Testis (tissue), 3 donors: ENCODE measurements around the gene RIMS1. TPM values are rescaled to one million over a fixed set of nuclear protein-coding genes. Genes with fewer than 3 reads are reported as not detected.

Experiments
- DNase-seq: peaks from one replicate; pipeline ENCODE4 v3.0.0-alpha.2; 2019
- H3K27ac ChIP-seq, 2 donors: fragments of 200-600 bp; sonication (generic); one replicate each; pipeline ENCODE4 v1.5.1; 2019
- H3K27me3 ChIP-seq: fragments of 200-600 bp; sonication (generic); one replicate; pipeline ENCODE4 v1.5.1; 2019
- H3K36me3 ChIP-seq: fragments of 200-600 bp; sonication (generic); one replicate; pipeline ENCODE4 v1.5.1; 2017; ENCODE audit warnings: low read depth; ENCODE audit errors: missing control alignments
- H3K4me1 ChIP-seq: fragments of 200-600 bp; sonication (generic); one replicate; pipeline ENCODE4 v1.5.1; 2019
- H3K4me3 ChIP-seq, 2 donors: fragments of 200-600 bp; sonication (generic); one replicate each; pipeline ENCODE4 v1.5.1; 2017 to 2019
- H3K9me3 ChIP-seq: fragments of 200-600 bp; sonication (generic); one replicate; pipeline ENCODE4 v1.5.1; 2017
- CTCF ChIP-seq, 3 experiments: fragments of 450-650 bp in 2 of 3; fragments of 200-600 bp in 1 of 3; sonication (generic) in 1 of 3; IDR thresholded peaks; one replicate each; pipeline ENCODE4 v1.5.1; 2016 to 2019; ENCODE audit warnings: antibody characterized with exemption in 3 of 3, mild to moderate bottlenecking in 2 of 3, moderate library complexity in 1 of 3
- POLR2A ChIP-seq: fragments of 450-650 bp; IDR thresholded peaks from one replicate; pipeline ENCODE4 v1.6.1; 2017; ENCODE audit warnings: antibody characterized with exemption, mild to moderate bottlenecking, moderate library complexity
- WGBS, 2 donors: methylation state at CpG; one replicate each; pipeline ENCODE4 v1.1.5; 2018; 5-methylcytosine and 5-hydroxymethylcytosine counted together
- intact Hi-C: fragments of 100-400 bp; cut with DNase I; formaldehyde crosslinking; loops from one replicate; pipeline ENCODE4 v1.15.1; 2023; ENCODE audit warnings: low total_unique reads
- polyA plus RNA-seq: library from polyadenylated mRNA; stranded (reverse); fragments of 350-450 nt; fragmentation: Illumina TruSeq; extraction: RNeasy Lipid Tissue Mini Kit (QIAGEN cat#74804); gene quantifications from one replicate; pipeline ENCODE4 v1.2.3, GENCODE V29; 2014; ENCODE audit warnings: low read depth, low replicate concordance; ENCODE audit not compliant: insufficient read depth
- total RNA-seq, 2 donors: library from RNA; depleted of rRNA; stranded (reverse); fragments of >200 nt; gene quantifications; one replicate each; pipeline ENCODE4 v1.2.3, GENCODE V29; 2016

The RIMS1 gene
- total and polyA plus RNA-seq, 3 donors from 2014 or later = 10.0 to 40.9 (median 40.6) TPM

DNA sequence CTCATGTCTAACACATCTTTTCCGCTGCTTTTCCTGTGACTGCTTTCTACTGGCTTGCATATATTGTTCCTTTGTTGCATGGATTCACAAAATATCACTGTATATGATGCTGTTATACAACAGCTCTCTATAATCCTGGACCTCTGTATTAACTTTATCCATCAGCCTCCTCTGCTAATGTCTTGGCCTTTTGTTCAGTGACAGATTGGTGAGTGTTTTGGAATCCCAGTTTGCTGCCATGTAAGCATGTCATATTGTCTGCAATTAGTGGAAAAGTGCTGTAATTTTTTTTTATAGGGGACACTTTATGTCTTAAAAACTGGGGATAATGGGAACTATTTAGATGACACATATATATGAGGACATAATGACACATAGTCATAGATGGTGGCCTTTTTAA, 3.0 kb downstream of the RIMS1 start:
- H3K4me1 ChIP-seq = no peaks in the 10 kb centered on the region
- DNase-seq = no peak
- intact Hi-C loops = no loop called here
- no peak overlapping the region for H3K4me3 ChIP-seq
- no peaks in the 10 kb centered on the region for H3K9me3 ChIP-seq
- H3K27me3 ChIP-seq = no peaks in the 10 kb centered on the region
- H3K36me3 ChIP-seq = no peaks in the 10 kb centered on the region
- WGBS, 2 donors = 87 to 93% methylated on average over 1 of the region's 1 CpG
- no peak for TF ChIP-seq CTCF (IDR thresholded peaks at IDR 0.05)
- no peak for TF ChIP-seq POLR2A
- no peak overlapping the region for H3K27ac ChIP-seq

- TF ChIP-seq POLR2A (no peak), CTCF (IDR thresholded peaks at IDR 0.05) (no peak)
- intact Hi-C loops = no loop called here
- Histone ChIP-seq H3K4me3 (no peak overlapping the region), H3K9me3 (no peaks in the 10 kb centered on the region), H3K27ac (no peak overlapping the region), H3K4me1 (no peaks in the 10 kb centered on the region), H3K36me3 (no peaks in the 10 kb centered on the region), H3K27me3 (no peaks in the 10 kb centered on the region)
- WGBS, 2 donors = 79 to 90% methylated on average over 2 of the region's 2 CpGs
- no peak for DNase-seq
These were observed 6.3 kb downstream of the RIMS1 start for GRCh38 chr6:71892641-71893040.

- no peak overlapping the region for H3K4me3 ChIP-seq
- no peak for DNase-seq
- no peaks in the 10 kb centered on the region for H3K9me3 ChIP-seq
- intact Hi-C loops = no loop called here
- H3K27ac ChIP-seq = no peak overlapping the region
- H3K4me1 ChIP-seq = no peaks in the 10 kb centered on the region
- H3K36me3 ChIP-seq = no peaks in the 10 kb centered on the region
- H3K27me3 ChIP-seq = no peaks in the 10 kb centered on the region
- WGBS, 2 donors = 38 to 56% methylated on average over 1 of the region's 1 CpG
- TF ChIP-seq CTCF (IDR thresholded peaks at IDR 0.05) (no peak), POLR2A (no peak)
These were observed 14.3 kb downstream of the RIMS1 start for GRCh38 chr6:71900642-71901041.

DNA sequence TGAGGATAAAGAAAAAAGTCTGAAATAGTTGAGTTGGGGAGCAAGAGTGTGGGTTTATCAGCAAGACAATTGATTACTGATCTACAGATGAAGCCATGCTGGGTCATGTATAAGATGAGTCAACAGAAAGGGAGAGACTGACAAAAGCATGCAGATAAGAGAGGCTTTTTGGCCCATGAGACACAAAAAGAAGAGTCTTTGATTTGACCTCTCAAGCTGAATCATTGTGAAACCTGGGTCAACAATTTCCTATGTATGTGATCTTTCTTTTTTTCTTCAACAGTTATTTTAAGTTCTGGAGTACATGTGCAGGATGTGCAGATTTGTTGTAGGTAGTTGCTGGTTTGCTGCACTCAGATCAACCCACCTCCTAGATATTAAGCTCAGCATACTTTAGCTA, 15.9 kb downstream of the RIMS1 start:
- Histone ChIP-seq H3K4me1 (no peaks in the 10 kb centered on the region), H3K4me3 (no peak overlapping the region), H3K9me3 (no peaks in the 10 kb centered on the region), H3K36me3 (no peaks in the 10 kb centered on the region), H3K27me3 (no peaks in the 10 kb centered on the region), H3K27ac (no peak overlapping the region)
- no peak for DNase-seq
- TF ChIP-seq POLR2A (no peak), CTCF (IDR thresholded peaks at IDR 0.05) (no peak)
- intact Hi-C loops = no loop called here

DNA sequence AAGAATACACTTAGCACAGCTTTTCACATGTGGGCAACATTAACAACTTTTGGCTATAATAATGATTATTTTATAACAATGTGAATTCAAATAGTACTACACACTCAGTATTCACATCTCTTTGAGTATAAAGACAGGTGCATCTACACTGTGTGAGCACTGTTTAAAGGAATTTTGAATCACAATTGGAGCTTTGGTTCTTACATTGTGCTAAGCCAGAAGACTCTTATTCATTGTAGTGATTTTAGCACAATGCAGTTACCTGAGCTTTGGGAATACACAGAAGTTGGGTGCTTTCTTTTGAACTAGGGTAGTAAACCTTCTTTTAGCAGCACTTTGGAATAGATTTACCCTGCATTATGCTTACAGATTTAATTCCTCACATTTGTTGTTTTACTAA, 20.5 kb downstream of the RIMS1 start:
- no peak for DNase-seq
- no peaks in the 10 kb centered on the region for H3K4me1 ChIP-seq
- no peak overlapping the region for H3K27ac ChIP-seq
- no peaks in the 10 kb centered on the region for H3K27me3 ChIP-seq
- intact Hi-C loops = no loop called here
- H3K9me3 ChIP-seq = no peaks in the 10 kb centered on the region
- TF ChIP-seq POLR2A (no peak), CTCF (IDR thresholded peaks at IDR 0.05) (no peak)
- H3K36me3 ChIP-seq = no peaks in the 10 kb centered on the region
- H3K4me3 ChIP-seq = no peak overlapping the region
